Measurements from ENCODE around the gene COL18A1. TPM values are rescaled to one million over a fixed set of nuclear protein-coding genes. Genes with fewer than 3 reads are reported as not detected.

COL18A1 gene
- total RNA-seq, 1 donor from 2014 or later = 61.1 TPM

DNA sequence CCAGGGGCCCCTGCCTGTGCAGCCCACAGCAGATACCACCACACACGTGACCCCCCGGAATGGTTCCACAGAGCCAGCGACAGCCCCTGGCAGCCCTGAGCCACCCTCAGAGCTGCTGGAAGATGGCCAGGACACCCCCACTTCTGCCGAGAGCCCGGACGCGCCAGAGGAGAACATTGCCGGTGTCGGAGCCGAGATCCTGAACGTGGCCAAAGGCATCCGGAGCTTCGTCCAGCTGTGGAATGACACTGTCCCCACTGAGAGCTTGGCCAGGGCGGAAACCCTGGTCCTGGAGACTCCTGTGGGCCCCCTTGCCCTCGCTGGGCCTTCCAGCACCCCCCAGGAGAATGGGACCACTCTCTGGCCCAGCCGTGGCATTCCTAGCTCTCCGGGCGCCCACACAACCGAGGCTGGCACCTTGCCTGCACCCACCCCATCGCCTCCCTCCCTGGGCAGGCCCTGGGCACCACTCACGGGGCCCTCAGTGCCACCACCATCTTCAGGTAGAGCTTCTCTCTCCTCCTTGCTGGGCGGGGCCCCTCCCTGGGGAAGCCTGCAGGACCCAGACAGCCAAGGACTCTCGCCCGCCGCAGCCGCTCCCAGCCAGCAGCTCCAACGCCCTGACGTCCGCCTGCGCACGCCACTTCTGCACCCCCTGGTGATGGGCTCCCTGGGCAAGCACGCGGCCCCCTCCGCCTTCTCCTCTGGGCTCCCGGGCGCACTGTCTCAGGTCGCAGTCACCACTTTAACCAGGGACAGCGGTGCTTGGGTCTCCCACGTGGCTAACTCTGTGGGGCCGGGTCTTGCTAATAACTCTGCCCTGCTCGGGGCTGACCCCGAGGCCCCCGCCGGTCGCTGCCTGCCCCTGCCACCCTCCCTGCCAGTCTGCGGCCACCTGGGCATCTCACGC is 51.0 kb downstream of the COL18A1 start:
- no peaks in the 10 kb centered on the region for H3K4me1 Mint-ChIP-seq (ENCODE audit: unreplicated experiment)
- H3K36me3 Mint-ChIP-seq (ENCODE audit: low read depth, unreplicated experiment) = no peaks in the 10 kb centered on the region
- TF ChIP-seq, protein P1, sequence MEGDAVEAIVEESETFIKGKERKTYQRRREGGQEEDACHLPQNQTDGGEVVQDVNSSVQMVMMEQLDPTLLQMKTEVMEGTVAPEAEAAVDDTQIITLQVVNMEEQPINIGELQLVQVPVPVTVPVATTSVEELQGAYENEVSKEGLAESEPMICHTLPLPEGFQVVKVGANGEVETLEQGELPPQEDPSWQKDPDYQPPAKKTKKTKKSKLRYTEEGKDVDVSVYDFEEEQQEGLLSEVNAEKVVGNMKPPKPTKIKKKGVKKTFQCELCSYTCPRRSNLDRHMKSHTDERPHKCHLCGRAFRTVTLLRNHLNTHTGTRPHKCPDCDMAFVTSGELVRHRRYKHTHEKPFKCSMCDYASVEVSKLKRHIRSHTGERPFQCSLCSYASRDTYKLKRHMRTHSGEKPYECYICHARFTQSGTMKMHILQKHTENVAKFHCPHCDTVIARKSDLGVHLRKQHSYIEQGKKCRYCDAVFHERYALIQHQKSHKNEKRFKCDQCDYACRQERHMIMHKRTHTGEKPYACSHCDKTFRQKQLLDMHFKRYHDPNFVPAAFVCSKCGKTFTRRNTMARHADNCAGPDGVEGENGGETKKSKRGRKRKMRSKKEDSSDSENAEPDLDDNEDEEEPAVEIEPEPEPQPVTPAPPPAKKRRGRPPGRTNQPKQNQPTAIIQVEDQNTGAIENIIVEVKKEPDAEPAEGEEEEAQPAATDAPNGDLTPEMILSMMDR (IDR thresholded peaks at IDR 0.05; ENCODE audit: unreplicated experiment) = no peak
- no peak overlapping the region for H3K27ac Mint-ChIP-seq (ENCODE audit: unreplicated experiment)
- DNase-seq (ENCODE audit: low spot score) = no peak
- no peak overlapping the region for H3K4me3 Mint-ChIP-seq (ENCODE audit: unreplicated experiment)
- H3K9me3 Mint-ChIP-seq (ENCODE audit: unreplicated experiment) = no peaks in the 10 kb centered on the region
- peaks cover 4% of the 10 kb centered on the region for H3K27me3 Mint-ChIP-seq (ENCODE audit: unreplicated experiment)

DNA sequence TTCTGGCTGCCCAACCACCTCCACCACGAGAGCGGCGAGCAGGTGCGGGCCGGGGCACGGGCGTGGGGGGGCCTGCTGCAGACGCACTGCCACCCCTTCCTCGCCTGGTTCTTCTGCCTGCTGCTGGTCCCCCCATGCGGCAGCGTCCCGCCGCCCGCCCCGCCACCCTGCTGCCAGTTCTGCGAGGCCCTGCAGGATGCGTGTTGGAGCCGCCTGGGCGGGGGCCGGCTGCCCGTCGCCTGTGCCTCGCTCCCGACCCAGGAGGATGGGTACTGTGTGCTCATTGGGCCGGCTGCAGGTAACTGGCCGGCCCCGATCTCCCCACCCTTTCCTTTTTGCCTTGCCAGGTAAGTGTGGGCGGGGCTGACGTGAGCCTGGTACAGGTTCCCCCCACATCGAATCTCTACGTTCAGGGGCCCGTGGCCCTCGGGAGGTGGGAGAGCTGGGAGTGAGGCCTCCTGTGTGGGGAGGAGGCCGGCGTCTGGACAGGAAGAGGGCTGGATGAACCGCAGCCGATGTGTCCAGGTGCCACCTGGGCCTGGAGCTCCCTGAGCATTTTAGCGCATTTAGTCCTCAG is 51.7 kb downstream of the COL18A1 start:
- Mint-ChIP-seq H3K4me3 (ENCODE audit: unreplicated experiment) (no peak overlapping the region), H3K27ac (ENCODE audit: unreplicated experiment) (no peak overlapping the region), H3K36me3 (ENCODE audit: low read depth, unreplicated experiment) (peaks cover 3% of the 10 kb centered on the region), H3K27me3 (ENCODE audit: unreplicated experiment) (peaks cover 6% of the 10 kb centered on the region), H3K4me1 (ENCODE audit: unreplicated experiment) (no peaks in the 10 kb centered on the region), H3K9me3 (ENCODE audit: unreplicated experiment) (no peaks in the 10 kb centered on the region)
- TF ChIP-seq, protein P1 (IDR thresholded peaks at IDR 0.05; ENCODE audit: unreplicated experiment) = no peak
- no peak for DNase-seq (ENCODE audit: low spot score)

DNA sequence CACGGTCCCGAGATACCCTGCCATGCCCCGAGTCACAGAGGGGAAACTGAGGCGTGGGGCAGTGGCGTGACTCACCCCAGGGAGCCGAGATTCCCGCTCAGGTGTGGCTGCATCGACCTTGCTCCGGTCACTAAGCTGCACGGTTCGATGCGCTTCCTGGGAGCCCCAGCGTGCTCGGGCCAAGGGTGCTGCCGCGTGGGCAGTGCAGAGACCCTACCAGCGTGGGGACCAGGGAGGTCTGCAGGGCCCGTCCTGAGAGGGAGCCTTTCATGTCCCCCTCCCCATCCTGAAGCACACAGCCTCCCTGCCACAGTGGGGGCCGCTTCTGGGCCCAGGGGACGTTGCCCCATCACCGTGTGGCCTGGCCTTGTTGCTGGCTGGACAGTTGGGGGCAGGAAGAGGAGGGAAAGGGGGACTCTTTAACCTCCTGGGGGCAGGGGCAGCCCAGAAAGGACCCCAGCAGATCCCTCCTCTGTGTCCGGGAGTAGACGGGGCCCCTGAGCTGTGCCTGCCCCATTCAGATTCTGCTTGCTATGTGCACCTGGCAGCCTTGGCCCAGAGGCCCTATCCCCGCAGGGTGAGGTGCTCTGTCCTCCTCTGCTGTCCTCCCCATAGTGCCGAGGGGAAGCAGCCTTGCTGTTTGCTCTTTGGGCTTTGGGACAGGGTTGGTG is 52.3 kb downstream of the COL18A1 start:
- no peak for DNase-seq (ENCODE audit: low spot score)
- no peak overlapping the region for H3K4me3 Mint-ChIP-seq (ENCODE audit: unreplicated experiment)
- H3K9me3 Mint-ChIP-seq (ENCODE audit: unreplicated experiment) = no peaks in the 10 kb centered on the region
- no peak overlapping the region for H3K27ac Mint-ChIP-seq (ENCODE audit: unreplicated experiment)
- peaks cover 8% of the 10 kb centered on the region for H3K27me3 Mint-ChIP-seq (ENCODE audit: unreplicated experiment)
- peaks cover 3% of the 10 kb centered on the region for H3K36me3 Mint-ChIP-seq (ENCODE audit: low read depth, unreplicated experiment)
- TF ChIP-seq, protein P1 (IDR thresholded peaks at IDR 0.05; ENCODE audit: unreplicated experiment) = no peak
- no peaks in the 10 kb centered on the region for H3K4me1 Mint-ChIP-seq (ENCODE audit: unreplicated experiment)

DNA sequence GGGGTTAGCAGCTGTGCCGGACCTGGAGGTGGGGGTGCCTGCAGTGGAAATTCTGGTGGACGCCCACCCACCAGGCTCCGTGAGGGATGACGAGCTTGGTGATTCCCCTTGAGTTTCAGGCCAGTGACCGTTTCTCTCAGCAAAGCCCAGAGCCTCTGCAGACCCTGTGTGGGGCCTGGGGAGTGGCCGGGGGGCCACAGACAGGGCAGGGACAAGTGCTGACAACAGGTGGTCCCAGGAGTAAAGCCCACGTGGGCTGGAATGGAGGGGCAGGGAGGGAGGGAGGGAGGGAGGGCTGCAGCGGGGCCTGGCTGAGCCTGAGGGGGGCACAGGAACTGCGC is 52.8 kb downstream of the COL18A1 start:
- Mint-ChIP-seq H3K9me3 (ENCODE audit: unreplicated experiment) (no peaks in the 10 kb centered on the region), H3K36me3 (ENCODE audit: low read depth, unreplicated experiment) (peaks cover 3% of the 10 kb centered on the region), H3K4me1 (ENCODE audit: unreplicated experiment) (no peaks in the 10 kb centered on the region), H3K27me3 (ENCODE audit: unreplicated experiment) (peaks cover 8% of the 10 kb centered on the region), H3K27ac (ENCODE audit: unreplicated experiment) (no peak overlapping the region), H3K4me3 (ENCODE audit: unreplicated experiment) (no peak overlapping the region)
- DNase-seq (ENCODE audit: low spot score) = no peak
- TF ChIP-seq, protein P1 (IDR thresholded peaks at IDR 0.05; ENCODE audit: unreplicated experiment) = no peak

Data from endothelial cell (in vitro differentiated cells).